Hepatocyte (in vitro differentiated cells): ENCODE data around the gene GOLM1. TPM values are rescaled to one million over a fixed set of nuclear protein-coding genes. Genes with fewer than 3 reads are reported as not detected.
"Not testable (repeated sequence)": the region's sequence is repeated elsewhere in the genome, so short reads cannot be mapped to it uniquely, and the experiment has no call there.

Source experiments
- DNase-seq: peaks from one replicate; pipeline ENCODE4 v3.0.0-alpha.2; 2016; ENCODE audit warnings: low spot score
- H2AFZ ChIP-seq: fragments of 200-600 bp; sonication (generic); 2 replicates; pipeline ENCODE4 v1.6.0; 2016; ENCODE audit warnings: antibody characterized with exemption, mild to moderate bottlenecking
- H3K27ac ChIP-seq: fragments of 200-600 bp; sonication (generic); 2 replicates; pipeline ENCODE4 v1.5.1; 2016; ENCODE audit warnings: mild to moderate bottlenecking
- H3K27me3 ChIP-seq: fragments of 200-600 bp; sonication (generic); 2 replicates; pipeline ENCODE4 v1.6.1; 2016
- H3K36me3 ChIP-seq: fragments of 200-600 bp; sonication (generic); replicated peaks from 2 replicates; pipeline ENCODE4 v1.5.1; 2016; ENCODE audit warnings: low read depth; ENCODE audit not compliant: insufficient read depth
- H3K4me1 ChIP-seq: fragments of 200-600 bp; sonication (generic); 2 replicates; pipeline ENCODE4 v1.5.1; 2016; ENCODE audit warnings: mild to moderate bottlenecking, moderate library complexity; ENCODE audit not compliant: insufficient read depth
- H3K4me2 ChIP-seq: fragments of 200-600 bp; sonication (generic); 2 replicates; pipeline ENCODE4 v1.6.0; 2016
- H3K4me3 ChIP-seq: fragments of 200-600 bp; sonication (generic); 2 replicates; pipeline ENCODE4 v1.5.1; 2016; ENCODE audit warnings: mild to moderate bottlenecking
- H3K79me2 ChIP-seq: fragments of 200-600 bp; sonication (generic); 2 replicates; pipeline ENCODE4 v1.6.0; 2017; ENCODE audit warnings: mild to moderate bottlenecking
- H3K9me2 ChIP-seq: fragments of 200-600 bp; sonication (generic); replicated peaks from 2 replicates; pipeline ENCODE4 v1.6.0; 2017; ENCODE audit warnings: mild to moderate bottlenecking; ENCODE audit not compliant: insufficient read depth
- H3K9me3 ChIP-seq: fragments of 200-600 bp; sonication (generic); 2 replicates; pipeline ENCODE4 v1.5.1; 2016; ENCODE audit warnings: low read depth, mild to moderate bottlenecking
- H4K20me1 ChIP-seq: fragments of 200-600 bp; sonication (generic); 2 replicates; pipeline ENCODE4 v1.6.0; 2016; ENCODE audit warnings: mild to moderate bottlenecking; ENCODE audit not compliant: insufficient read depth, poor library complexity, severe bottlenecking
- EZH2 ChIP-seq: fragments of 200-600 bp; sonication (generic); IDR thresholded peaks from 2 replicates; pipeline ENCODE4 v1.6.1; 2016; ENCODE audit warnings: antibody characterized with exemption, mild to moderate bottlenecking, borderline replicate concordance
- EZH2phosphoT487 ChIP-seq: fragments of 200-600 bp; sonication (generic); IDR thresholded peaks from one replicate; pipeline ENCODE4 v1.6.1; 2018; ENCODE audit warnings: antibody characterized with exemption, mild to moderate bottlenecking, low read depth, moderate library complexity; ENCODE audit not compliant: unreplicated experiment, severe bottlenecking
- WGBS: methylation state at CpG from one replicate; pipeline ENCODE4 v1.1.6; 2016; ENCODE audit warnings: low lambda C conversion rate; ENCODE audit errors: missing lambda C conversion rate; 5-methylcytosine and 5-hydroxymethylcytosine counted together
- polyA plus RNA-seq: library from polyadenylated mRNA; unstranded; fragments of >200 nt; fragmentation: Nextera tagmentation; extraction: Ambion mirVana; gene quantifications from 2 replicates; pipeline ENCODE4 v1.2.1, GENCODE V29; 2016
- total RNA-seq: library from RNA; depleted of rRNA; stranded (reverse); fragments of >200 nt; gene quantifications from 2 replicates; pipeline ENCODE4 v1.2.3, GENCODE V29; 2014
- TF ChIP-seq, protein P1 (sequence below): fragments of 200-600 bp; sonication (generic); IDR thresholded peaks from 2 replicates; pipeline ENCODE4 v1.5.1; 2016; ENCODE audit warnings: antibody characterized with exemption, mild to moderate bottlenecking; ENCODE audit not compliant: poor library complexity

GOLM1 gene, protein sequence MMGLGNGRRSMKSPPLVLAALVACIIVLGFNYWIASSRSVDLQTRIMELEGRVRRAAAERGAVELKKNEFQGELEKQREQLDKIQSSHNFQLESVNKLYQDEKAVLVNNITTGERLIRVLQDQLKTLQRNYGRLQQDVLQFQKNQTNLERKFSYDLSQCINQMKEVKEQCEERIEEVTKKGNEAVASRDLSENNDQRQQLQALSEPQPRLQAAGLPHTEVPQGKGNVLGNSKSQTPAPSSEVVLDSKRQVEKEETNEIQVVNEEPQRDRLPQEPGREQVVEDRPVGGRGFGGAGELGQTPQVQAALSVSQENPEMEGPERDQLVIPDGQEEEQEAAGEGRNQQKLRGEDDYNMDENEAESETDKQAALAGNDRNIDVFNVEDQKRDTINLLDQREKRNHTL
- total RNA-seq = 140 and 152 TPM in 2 replicates
- polyA plus RNA-seq = 152 and 164 TPM in 2 replicates

DNA sequence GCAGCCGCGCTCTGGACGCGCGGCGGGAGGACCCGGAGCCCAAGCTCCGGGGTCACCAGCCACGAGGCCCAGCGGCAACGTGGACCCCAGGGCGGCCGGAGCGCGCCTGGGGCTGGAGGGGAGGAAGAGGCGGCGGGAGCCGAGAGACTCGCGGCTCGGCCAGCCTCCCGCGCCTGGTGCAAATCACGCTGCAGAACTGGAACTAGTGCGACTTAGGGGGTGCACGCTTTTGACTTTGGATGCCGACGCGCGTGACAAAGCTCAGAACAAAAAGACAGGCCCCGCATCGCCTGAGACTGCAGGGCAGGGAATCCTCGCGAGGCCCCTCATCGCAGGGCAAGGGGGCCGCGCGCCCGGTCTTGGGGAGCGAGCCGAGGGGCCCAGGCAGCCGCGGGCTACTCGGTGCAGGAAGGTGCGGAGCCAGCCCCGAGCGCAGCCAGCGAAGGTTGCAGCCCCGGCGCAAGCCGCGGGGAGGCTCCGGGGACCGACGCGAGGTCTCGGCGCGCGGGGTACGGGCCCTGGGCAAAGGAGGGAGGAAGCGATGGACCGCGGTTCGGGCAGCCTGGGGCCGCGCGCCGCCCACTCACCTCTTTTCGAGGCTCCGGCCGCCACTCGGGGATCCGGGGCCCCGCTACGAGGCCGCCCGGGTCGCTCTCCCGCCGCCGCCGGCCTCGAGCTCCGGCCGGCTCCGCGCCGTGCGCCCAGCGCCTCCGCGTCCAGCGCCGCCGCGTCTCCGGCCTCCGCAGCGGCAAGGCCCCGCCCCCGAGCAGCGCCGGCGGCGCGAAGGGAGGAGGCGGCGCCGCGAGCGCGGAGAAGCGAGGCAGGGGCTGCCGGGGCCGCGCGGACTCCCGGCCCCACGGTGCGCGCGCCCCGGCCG, at the start of gene GOLM1:
TSS of gene GOLM1 (minus strand) at position 735 of the 877 bp plus-strand sequence. CDS start 20,238 bp downstream, outside the sequence.
- H4K20me1 ChIP-seq = no peaks in the 10 kb centered on the region
- H3K27me3 ChIP-seq = no peaks in the 10 kb centered on the region
- H3K79me2 ChIP-seq = peaks cover 48% of the 10 kb centered on the region
- peak within 1 kb of the TSS; percentile 98 for H2AFZ ChIP-seq
- H3K9me2 ChIP-seq = no peaks in the 10 kb centered on the region
- H3K27ac ChIP-seq = peak within 1 kb of the TSS; percentile 97
- peaks cover 20% of the 10 kb centered on the region for H3K4me1 ChIP-seq
- H3K4me2 ChIP-seq = peak within 1 kb of the TSS; percentile 94
- peak; percentile 87 for DNase-seq
- no peaks in the 10 kb centered on the region for H3K36me3 ChIP-seq
- H3K4me3 ChIP-seq = peak within 1 kb of the TSS; percentile 94
- no peaks in the 10 kb centered on the region for H3K9me3 ChIP-seq
- no peak for TF ChIP-seq EZH2phosphoT487
- TF ChIP-seq, protein P1, sequence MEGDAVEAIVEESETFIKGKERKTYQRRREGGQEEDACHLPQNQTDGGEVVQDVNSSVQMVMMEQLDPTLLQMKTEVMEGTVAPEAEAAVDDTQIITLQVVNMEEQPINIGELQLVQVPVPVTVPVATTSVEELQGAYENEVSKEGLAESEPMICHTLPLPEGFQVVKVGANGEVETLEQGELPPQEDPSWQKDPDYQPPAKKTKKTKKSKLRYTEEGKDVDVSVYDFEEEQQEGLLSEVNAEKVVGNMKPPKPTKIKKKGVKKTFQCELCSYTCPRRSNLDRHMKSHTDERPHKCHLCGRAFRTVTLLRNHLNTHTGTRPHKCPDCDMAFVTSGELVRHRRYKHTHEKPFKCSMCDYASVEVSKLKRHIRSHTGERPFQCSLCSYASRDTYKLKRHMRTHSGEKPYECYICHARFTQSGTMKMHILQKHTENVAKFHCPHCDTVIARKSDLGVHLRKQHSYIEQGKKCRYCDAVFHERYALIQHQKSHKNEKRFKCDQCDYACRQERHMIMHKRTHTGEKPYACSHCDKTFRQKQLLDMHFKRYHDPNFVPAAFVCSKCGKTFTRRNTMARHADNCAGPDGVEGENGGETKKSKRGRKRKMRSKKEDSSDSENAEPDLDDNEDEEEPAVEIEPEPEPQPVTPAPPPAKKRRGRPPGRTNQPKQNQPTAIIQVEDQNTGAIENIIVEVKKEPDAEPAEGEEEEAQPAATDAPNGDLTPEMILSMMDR = peak; percentile 29
- WGBS = 1% methylated on average over 97 of the region's 125 CpGs

DNA sequence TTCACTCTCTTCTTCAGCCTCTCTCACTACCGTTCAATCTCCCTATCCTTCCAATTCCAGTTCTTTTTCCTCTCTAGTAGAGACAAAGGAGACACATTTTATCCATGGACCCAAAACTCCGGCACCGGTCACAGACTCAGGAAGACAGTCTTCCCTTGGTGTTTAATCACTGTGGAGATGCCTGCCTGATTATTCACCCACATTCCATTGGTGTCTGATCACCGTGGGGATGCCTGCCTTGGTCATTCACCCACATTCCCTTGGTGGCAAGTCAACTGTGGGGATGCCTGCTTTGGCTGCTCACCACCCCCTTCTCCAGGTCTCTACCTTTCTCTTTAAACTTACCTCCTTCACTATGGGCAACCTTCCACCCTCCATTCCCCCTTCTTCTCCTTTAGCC, 47.3 kb upstream of the GOLM1 start:
- H3K36me3 ChIP-seq, H3K27me3 ChIP-seq, H3K9me3 ChIP-seq, H2AFZ ChIP-seq, H4K20me1 ChIP-seq, H3K4me3 ChIP-seq, H3K4me2 ChIP-seq, H3K9me2 ChIP-seq, H3K4me1 ChIP-seq, H3K79me2 ChIP-seq, DNase-seq, H3K27ac ChIP-seq: not testable (repeated sequence)
- 88% methylated on average over 4 of the region's 4 CpGs for WGBS

DNA sequence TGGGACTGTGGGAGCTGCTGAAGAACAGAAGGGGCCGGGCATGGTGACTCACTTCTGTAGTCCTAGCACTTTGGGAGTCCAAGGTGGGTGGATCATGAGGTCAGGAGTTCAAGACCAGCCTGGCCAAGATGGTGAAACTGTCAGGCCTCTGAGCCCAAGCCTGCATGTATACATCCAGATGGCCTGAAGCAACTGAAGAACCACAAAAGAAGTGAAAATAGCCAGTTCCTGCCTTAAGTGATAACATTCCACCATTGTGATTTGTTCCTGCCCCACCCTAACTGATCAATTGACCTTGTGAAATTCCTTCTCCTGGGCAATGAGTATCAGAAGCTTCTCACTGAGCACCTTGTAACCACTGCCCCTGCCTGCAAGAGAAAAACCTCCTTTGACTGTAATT, 46.6 kb upstream of the GOLM1 start:
- 94% methylated on average over 1 of the region's 1 CpG for WGBS
- not testable (repeated sequence) for H3K4me3 ChIP-seq, DNase-seq, H3K9me3 ChIP-seq, H3K27ac ChIP-seq, H3K79me2 ChIP-seq, H4K20me1 ChIP-seq, H3K36me3 ChIP-seq, H3K27me3 ChIP-seq, H3K9me2 ChIP-seq, H3K4me2 ChIP-seq, H3K4me1 ChIP-seq, H2AFZ ChIP-seq

DNA sequence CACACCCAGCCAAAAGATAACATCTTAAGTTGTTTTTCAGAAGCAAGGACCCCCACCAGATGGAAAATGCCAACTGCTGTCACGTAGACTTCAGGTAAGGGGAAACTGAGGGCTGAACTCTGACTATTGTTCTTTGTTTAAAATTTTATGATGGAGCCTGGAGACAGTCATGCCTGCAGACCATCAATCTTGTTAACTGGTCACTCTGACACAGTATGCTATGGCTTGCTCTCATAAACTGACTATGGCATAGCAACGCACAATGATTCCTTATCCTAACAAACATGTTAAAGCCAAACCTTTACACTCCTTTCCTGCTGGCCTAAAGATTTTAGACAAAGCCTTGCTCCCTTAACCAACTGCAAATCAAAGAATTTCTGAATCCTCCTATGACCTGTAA, 43.6 kb upstream of the GOLM1 start:
- no peak overlapping the region for H2AFZ ChIP-seq
- no peaks in the 10 kb centered on the region for H3K9me2 ChIP-seq
- H3K79me2 ChIP-seq = no peaks in the 10 kb centered on the region
- H3K4me3 ChIP-seq = no peak overlapping the region
- DNase-seq = no peak
- H3K4me2 ChIP-seq = no peak overlapping the region
- WGBS = 77% methylated on average over 2 of the region's 2 CpGs
- no peaks in the 10 kb centered on the region for H3K36me3 ChIP-seq
- peaks cover 4% of the 10 kb centered on the region for H3K4me1 ChIP-seq
- H3K27me3 ChIP-seq = no peaks in the 10 kb centered on the region
- H3K9me3 ChIP-seq = no peaks in the 10 kb centered on the region
- H3K27ac ChIP-seq = no peak overlapping the region
- no peaks in the 10 kb centered on the region for H4K20me1 ChIP-seq
- TF ChIP-seq, protein P1 = no peak
- no peak for TF ChIP-seq EZH2
- no peak for TF ChIP-seq EZH2phosphoT487
